SU-DHL-6 (cell line): Measurements from ENCODE around the gene PYROXD2.

Experiments
- H2AFZ ChIP-seq: fragments of 200-600 bp; sonication (generic); 2 replicates; pipeline ENCODE4 v1.6.1; 2014; ENCODE audit warnings: low read depth, mild to moderate bottlenecking, moderate library complexity, mixed read lengths, antibody characterized with exemption, low read length; ENCODE audit not compliant: severe bottlenecking
- H3F3A ChIP-seq: fragments of 200-600 bp; shearing (Covaris generic); 2 replicates; pipeline ENCODE4 v1.6.0; 2016; ENCODE audit warnings: antibody characterized with exemption, mild to moderate bottlenecking; ENCODE audit not compliant: insufficient read depth
- H3K27ac ChIP-seq: fragments of 200-600 bp; sonication (generic); 2 replicates; pipeline ENCODE4 v1.5.1; 2016; ENCODE audit warnings: low read depth, mild to moderate bottlenecking, low read length, moderate library complexity, mixed read lengths
- H3K27me3 ChIP-seq: fragments of 200-600 bp; sonication (generic), shearing (Covaris generic); 2 replicates; pipeline ENCODE4 v1.6.0; 2014; ENCODE audit warnings: mild to moderate bottlenecking, low read length
- H3K36me3 ChIP-seq: fragments of 200-600 bp; sonication (generic); 2 replicates; pipeline ENCODE4 v1.6.1; 2014; ENCODE audit warnings: mild to moderate bottlenecking, low read length, mixed read lengths
- H3K4me2 ChIP-seq: fragments of 300-600, 200-600 bp; shearing (Covaris generic), sonication (generic); 2 replicates; pipeline ENCODE4 v1.6.0; 2014; ENCODE audit warnings: low read length, low read depth, mild to moderate bottlenecking; ENCODE audit not compliant: poor library complexity, severe bottlenecking
- H3K4me3 ChIP-seq: fragments of 200-600 bp; sonication (generic); 2 replicates; pipeline ENCODE4 v1.5.1; 2014; ENCODE audit warnings: antibody characterized with exemption, low read length, mild to moderate bottlenecking, mixed read lengths; ENCODE audit not compliant: insufficient read depth, poor library complexity, severe bottlenecking
- H3K79me2 ChIP-seq: fragments of 200-600 bp; sonication (generic); 2 replicates; pipeline ENCODE4 v1.6.1; 2014; ENCODE audit warnings: mild to moderate bottlenecking, low read length, moderate library complexity; ENCODE audit not compliant: insufficient read depth
- H3K9ac ChIP-seq: fragments of 200-600 bp; sonication (generic); 2 replicates; pipeline ENCODE4 v1.7.0; 2014; ENCODE audit warnings: mild to moderate bottlenecking, low read length
- H3K9me2 ChIP-seq: fragments of 200-600 bp; sonication (generic); replicated peaks from 2 replicates; pipeline ENCODE4 v1.6.1; 2014; ENCODE audit warnings: low read length; ENCODE audit not compliant: insufficient read depth
- H3K9me3 ChIP-seq: fragments of 200-600 bp; sonication (generic); 2 replicates; pipeline ENCODE4 v1.6.1; 2014; ENCODE audit warnings: low read length, mixed read lengths; ENCODE audit not compliant: insufficient read depth
- H4K20me1 ChIP-seq: fragments of 200-600 bp; sonication (generic); 2 replicates; pipeline ENCODE4 v1.6.1; 2014; ENCODE audit warnings: low read depth, mild to moderate bottlenecking, antibody characterized with exemption, low read length, moderate library complexity, mixed read lengths
- CTCF ChIP-seq: fragments of 200-600 bp; sonication (generic); IDR thresholded peaks from one replicate; pipeline ENCODE4 v1.5.1; 2017; ENCODE audit warnings: antibody characterized with exemption, mild to moderate bottlenecking, low read length, moderate library complexity; ENCODE audit not compliant: insufficient read depth, poor library complexity, severe bottlenecking
- EZH2phosphoT487 ChIP-seq: fragments of 200-600 bp; sonication (generic), shearing (Covaris generic); conservative IDR thresholded peaks from 2 replicates; pipeline ENCODE4 v1.6.1; 2018; ENCODE audit warnings: mild to moderate bottlenecking, antibody characterized with exemption, low read length, moderate library complexity, mixed read lengths

The PYROXD2 gene

GRCh38 chr10:98407744-98408241 is 7.2 kb downstream of the PYROXD2 start:
- Histone ChIP-seq H3K9ac (no peak overlapping the region), H2AFZ (no peak overlapping the region), H3K36me3 (no peaks in the 10 kb centered on the region), H3K4me2 (no peak overlapping the region), H3F3A (no peaks in the 10 kb centered on the region), H3K9me2 (no peaks in the 10 kb centered on the region), H4K20me1 (no peaks in the 10 kb centered on the region), H3K9me3 (no peaks in the 10 kb centered on the region), H3K27ac (no peak overlapping the region), H3K79me2 (no peaks in the 10 kb centered on the region), H3K27me3 (no peaks in the 10 kb centered on the region), H3K4me3 (no peak overlapping the region)
- TF ChIP-seq EZH2phosphoT487 (no peak), CTCF (no peak)

- H3F3A ChIP-seq = no peaks in the 10 kb centered on the region
- H3K4me2 ChIP-seq = no peak overlapping the region
- no peaks in the 10 kb centered on the region for H3K9me3 ChIP-seq
- no peaks in the 10 kb centered on the region for H3K36me3 ChIP-seq
- H3K27me3 ChIP-seq = no peaks in the 10 kb centered on the region
- H3K79me2 ChIP-seq = no peaks in the 10 kb centered on the region
- no peak overlapping the region for H3K27ac ChIP-seq
- H4K20me1 ChIP-seq = no peaks in the 10 kb centered on the region
- no peak overlapping the region for H3K9ac ChIP-seq
- TF ChIP-seq CTCF = no peak
- TF ChIP-seq EZH2phosphoT487 = no peak
- H3K9me2 ChIP-seq = no peaks in the 10 kb centered on the region
- no peak overlapping the region for H2AFZ ChIP-seq
- no peak overlapping the region for H3K4me3 ChIP-seq
These were observed 7.8 kb downstream of the PYROXD2 start for GRCh38 chr10:98407017-98407743.

GRCh38 chr10:98405422-98405821 is 9.6 kb downstream of the PYROXD2 start:
- H3K27me3 ChIP-seq = no peaks in the 10 kb centered on the region
- H2AFZ ChIP-seq = no peak overlapping the region
- H3K4me2 ChIP-seq = no peak overlapping the region
- H4K20me1 ChIP-seq = no peaks in the 10 kb centered on the region
- H3K9me3 ChIP-seq = no peaks in the 10 kb centered on the region
- H3K79me2 ChIP-seq = no peaks in the 10 kb centered on the region
- H3K9ac ChIP-seq = no peak overlapping the region
- H3K9me2 ChIP-seq = no peaks in the 10 kb centered on the region
- no peak overlapping the region for H3K4me3 ChIP-seq
- TF ChIP-seq CTCF (no peak), EZH2phosphoT487 (no peak)
- no peaks in the 10 kb centered on the region for H3K36me3 ChIP-seq
- H3F3A ChIP-seq = no peaks in the 10 kb centered on the region
- H3K27ac ChIP-seq = no peak overlapping the region
